Fibroblast of pulmonary artery (primary cell): Measurements from ENCODE around the gene MAPK9.
"Not testable (repeated sequence)": the region's sequence is repeated elsewhere in the genome, so short reads cannot be mapped to it uniquely, and the experiment has no call there.

Experiments
- DNase-seq: peaks from one replicate; pipeline ENCODE4 v3.0.0-alpha.2; 2010; ENCODE audit warnings: low read depth
- H3K4me3 ChIP-seq: replicated peaks from 2 replicates; pipeline ENCODE4 v1.5.1; 2011; ENCODE audit warnings: low read depth, mild to moderate bottlenecking, control low read depth, low read length, moderate library complexity
- CTCF ChIP-seq: IDR thresholded peaks from 2 replicates; pipeline ENCODE4 v1.5.1; 2011; ENCODE audit warnings: mild to moderate bottlenecking, control low read depth, low read length, inconsistent platforms; ENCODE audit errors: missing control alignments

The MAPK9 gene

GRCh38 chr5:180213256-180213600 lies 78.7 kb downstream of the MAPK9 start:
- DNase-seq: no peak
- no peak for TF ChIP-seq CTCF
- no peak overlapping the region for H3K4me3 ChIP-seq

GRCh38 chr5:180212363-180213255 lies 79.3 kb downstream of the MAPK9 start:
- DNase-seq: peak; percentile 30
- TF ChIP-seq CTCF: no peak
- no peak overlapping the region for H3K4me3 ChIP-seq

- TF ChIP-seq CTCF: no peak
- no peak overlapping the region for H3K4me3 ChIP-seq
- no peak for DNase-seq
These were observed 80.2 kb downstream of the MAPK9 start for GRCh38 chr5:180211761-180212035.

GRCh38 chr5:180210961-180211760 lies 80.7 kb downstream of the MAPK9 start:
- H3K4me3 ChIP-seq: no peak overlapping the region
- no peak for DNase-seq
- no peak for TF ChIP-seq CTCF

- not testable (repeated sequence) for DNase-seq, H3K4me3 ChIP-seq
These were observed 81.8 kb downstream of the MAPK9 start for GRCh38 chr5:180210077-180210476.

GRCh38 chr5:180209137-180209581 lies 82.7 kb downstream of the MAPK9 start, which contains the start of gene RASGEF1C:
TSS of gene RASGEF1C (minus strand) at chr5:180209211. CDS start at chr5:180138052, 71,159 bp downstream.
- peak; percentile 62 for DNase-seq
- peak within 1 kb of the TSS; percentile 28 for H3K4me3 ChIP-seq
- TF ChIP-seq CTCF: peak; percentile 9

GRCh38 chr5:180208435-180209081 lies 83.3 kb downstream of the MAPK9 start:
- peak overlapping the region; percentile 28 for H3K4me3 ChIP-seq
- no peak for DNase-seq
- TF ChIP-seq CTCF: peak; percentile 18
